SK-N-SH (cell line): ENCODE results near the gene DLEC1. TPM values are rescaled to one million over a fixed set of nuclear protein-coding genes. Genes with fewer than 3 reads are reported as not detected.

ENCODE experiments used
- CTCF ChIA-PET: fragments of 300-600, 350-600 bp; formaldehyde crosslinking; extraction: SDS; loops from one replicate; lab custom pipeline; 2021; lab: Yijun Ruan, JAX
- POLR2A ChIA-PET: fragments of 350-600 bp; sonication (Branson Sonifier 250); formaldehyde crosslinking; extraction: SDS; loops from one replicate; lab custom pipeline; 2020; ENCODE audit warnings: antibody characterized with exemption, inconsistent platforms; lab: Yijun Ruan, JAX
- DNase-seq: peaks from one replicate; pipeline ENCODE4 v3.0.0; 2012
- H2AFZ ChIP-seq: fragments of 200-600 bp; sonication (generic); 2 replicates; pipeline ENCODE4 v1.8.1; 2016; ENCODE audit warnings: antibody characterized with exemption, mild to moderate bottlenecking, low read depth
- H3F3A ChIP-seq: fragments of 200-600 bp; sonication (generic); replicated peaks from 2 replicates; pipeline ENCODE3; 2016; ENCODE audit warnings: antibody characterized with exemption, mild to moderate bottlenecking; ENCODE audit not compliant: insufficient read depth
- H3K27ac ChIP-seq, 2 experiments: fragments of 200-500 bp in 1 of 2; fragments of 200-600 bp in 1 of 2; sonication (Bioruptor generic) in 1 of 2; sonication (generic), shearing (Covaris generic) in 1 of 2; 2 replicates each; pipeline versions ENCODE4 v1.5.1 to v1.6.1; 2014 to 2016; ENCODE audit warnings: low read depth in 2 of 2, inconsistent platforms in 1 of 2, low read length in 1 of 2, mild to moderate bottlenecking in 1 of 2, mixed read lengths in 1 of 2
- H3K27me3 ChIP-seq: fragments of 200-600 bp; sonication (generic), shearing (Covaris generic); 2 replicates; pipeline ENCODE4 v1.6.1; 2016; ENCODE audit warnings: mixed run types; ENCODE audit not compliant: insufficient read depth
- H3K36me3 ChIP-seq, 2 experiments: fragments of 200-500 bp in 1 of 2; fragments of 200-600 bp in 1 of 2; sonication (Bioruptor generic) in 1 of 2; sonication (generic) in 1 of 2; replicated peaks in 1 of 2; 2 replicates each; pipeline versions ENCODE3 to v1.5.1; 2014 to 2016; ENCODE audit warnings: low read length in 1 of 2, mild to moderate bottlenecking in 1 of 2; ENCODE audit not compliant: insufficient read depth in 2 of 2, control insufficient read depth in 1 of 2
- H3K4me1 ChIP-seq, 2 experiments: fragments of 200-500 bp in 1 of 2; fragments of 200-600 bp in 1 of 2; sonication (Bioruptor generic) in 1 of 2; sonication (generic), shearing (Covaris generic) in 1 of 2; 2 replicates each; pipeline versions ENCODE4 v1.5.1 to v1.6.1; 2014 to 2016; ENCODE audit warnings: low read depth in 1 of 2, low read length in 1 of 2, mixed run types in 1 of 2; ENCODE audit not compliant: insufficient read depth in 2 of 2, control insufficient read depth in 1 of 2
- H3K4me2 ChIP-seq: fragments of 200-600 bp; sonication (generic), shearing (Covaris generic); 2 replicates; pipeline ENCODE4 v1.6.1; 2017; ENCODE audit warnings: mixed run types
- H3K4me3 ChIP-seq, 2 experiments: fragments of 200-500 bp in 1 of 2; fragments of 200-600 bp in 1 of 2; sonication (Bioruptor generic) in 1 of 2; sonication (generic), shearing (Covaris generic) in 1 of 2; 2 replicates each; pipeline versions ENCODE4 v1.5.1 to v1.8.1; 2014 to 2016; ENCODE audit warnings: low read depth in 2 of 2, inconsistent platforms in 1 of 2, low read length in 1 of 2, mild to moderate bottlenecking in 1 of 2, mixed read lengths in 1 of 2, moderate library complexity in 1 of 2
- H3K79me2 ChIP-seq: fragments of 200-600 bp; sonication (generic); 2 replicates; pipeline ENCODE4 v1.8.1; 2017; ENCODE audit warnings: mild to moderate bottlenecking; ENCODE audit not compliant: insufficient read depth
- H3K9ac ChIP-seq: fragments of 200-600 bp; sonication (generic); 2 replicates; pipeline ENCODE4 v1.6.1; 2017; ENCODE audit warnings: mixed run types
- H3K9me2 ChIP-seq: fragments of 200-600 bp; sonication (generic); 2 replicates; pipeline ENCODE4 v1.6.1; 2017; ENCODE audit warnings: mixed run types
- H3K9me3 ChIP-seq: fragments of 200-600 bp; sonication (generic); 2 replicates; pipeline ENCODE4 v1.6.1; 2017; ENCODE audit warnings: mixed run types, mild to moderate bottlenecking, moderate library complexity
- H4K20me1 ChIP-seq: fragments of 200-600 bp; sonication (generic); 2 replicates; pipeline ENCODE4 v1.6.1; 2017; ENCODE audit warnings: mild to moderate bottlenecking, mixed run types; ENCODE audit not compliant: insufficient read depth
- CHD2 ChIP-seq: fragments of 150-350 bp; IDR thresholded peaks from 2 replicates; pipeline ENCODE4 v1.6.1; 2018; ENCODE audit warnings: low read length; ENCODE audit not compliant: partially characterized antibody
- CTCF ChIP-seq: fragments of 200-600 bp; sonication (generic); IDR thresholded peaks from 2 replicates; pipeline ENCODE4 v1.6.1; 2017; ENCODE audit warnings: antibody characterized with exemption, mild to moderate bottlenecking, moderate library complexity
- ELF1 ChIP-seq: IDR thresholded peaks from 2 replicates; pipeline ENCODE4 v1.4.0; 2012
- EP300 ChIP-seq, 2 experiments: IDR thresholded peaks; 2 replicates each; pipeline versions ENCODE4 v1.4.0 to v1.6.1; 2012; ENCODE audit warnings: borderline replicate concordance in 1 of 2, low read depth in 1 of 2, low read length in 1 of 2
- FOSL2 ChIP-seq: IDR thresholded peaks from 2 replicates; pipeline ENCODE4 v1.4.0; 2012; ENCODE audit warnings: low read depth, mild to moderate bottlenecking, moderate library complexity, borderline replicate concordance
- FOXJ3 ChIP-seq: sonication (generic); formaldehyde crosslinking; IDR thresholded peaks from 2 replicates; pipeline ENCODE4 v1.5.1; 2020; ENCODE audit warnings: mild to moderate bottlenecking, missing genetic modification reagents
- MXI1 ChIP-seq: IDR thresholded peaks from 2 replicates; pipeline ENCODE4 v1.6.1; 2012; ENCODE audit warnings: mild to moderate bottlenecking, low read depth, low read length, improper control_type of control experiment
- NRF1 ChIP-seq: IDR thresholded peaks from 2 replicates; pipeline ENCODE4 v1.6.1; 2012; ENCODE audit warnings: low read depth, mild to moderate bottlenecking, low read length
- REST ChIP-seq: IDR thresholded peaks from 2 replicates; pipeline ENCODE4 v1.6.1; 2012; ENCODE audit warnings: mild to moderate bottlenecking, low read depth, low read length, moderate library complexity
- RXRA ChIP-seq: IDR thresholded peaks from 2 replicates; pipeline ENCODE4 v1.4.0; 2012; ENCODE audit warnings: low read depth, mild to moderate bottlenecking, borderline replicate concordance
- SIN3A ChIP-seq: IDR thresholded peaks from 2 replicates; pipeline ENCODE4 v1.6.1; 2012; ENCODE audit warnings: low read depth, mild to moderate bottlenecking, low read length, moderate library complexity, borderline replicate concordance
- SMC3 ChIP-seq: IDR thresholded peaks from 2 replicates; pipeline ENCODE4 v1.6.1; 2012; ENCODE audit warnings: low read depth, low read length, improper control_type of control experiment
- ZBTB33 ChIP-seq: IDR thresholded peaks from 2 replicates; pipeline ENCODE4 v1.4.0; 2012; ENCODE audit warnings: low read depth, borderline replicate concordance
- WGBS: methylation state at CpG from one replicate; pipeline ENCODE4 v1.1.6; 2017; ENCODE audit warnings: low lambda C conversion rate; 5-methylcytosine and 5-hydroxymethylcytosine counted together
- polyA plus RNA-seq, 3 experiments: library from polyadenylated mRNA; depleted of rRNA; stranded (reverse); fragments of >200 nt; gene quantifications; 2 replicates each; pipeline ENCODE4 v1.2.3, GENCODE V29; 2012

DLEC1 gene
- polyA plus RNA-seq, 1 of the 3 experiments (the other 2 are of a cell fraction), result 0.02 TPM

GRCh38 chr3:37989821-37990480, 49.1 kb upstream of the DLEC1 start (continued):
- TF ChIP-seq REST (no peak), CHD2 (no peak), MXI1 (no peak)

GRCh38 chr3:37990527-37990926, 48.5 kb upstream of the DLEC1 start, which contains the start of gene VILL:
Gene VILL, plus strand, starts transcription at chr3:37990786. Its CDS starts 2,887 bp downstream, at chr3:37993673.
- no peak for DNase-seq
- ChIA-PET CTCF (no interaction called here), POLR2A (no interaction called here)
- Histone ChIP-seq H3F3A (peaks cover 4% of the 10 kb centered on the region), H3K4me1 (peaks cover 0 to 8% of the 10 kb centered on the region in 2 experiments; a peak in 2 of 4 replicates), H3K79me2 (no peaks in the 10 kb centered on the region), H3K27ac (no peak within 1 kb of the TSS), H3K9ac (no peak within 1 kb of the TSS), H3K27me3 (no peaks in the 10 kb centered on the region), H3K4me2 (no peak within 1 kb of the TSS), H3K4me3 (no peak within 1 kb of the TSS), H4K20me1 (no peaks in the 10 kb centered on the region), H2AFZ (no peak within 1 kb of the TSS), H3K9me2 (no peaks in the 10 kb centered on the region), H3K36me3 (no peaks in the 10 kb centered on the region), H3K9me3 (no peaks in the 10 kb centered on the region)
- no peak for TF ChIP-seq ZBTB33
- no peak for TF ChIP-seq SMC3
- no peak for TF ChIP-seq FOXJ3 (CRISPR knock-in tag)
- no peak for TF ChIP-seq EP300 (IDR thresholded peaks at IDR 0.05; ENCODE audit: borderline replicate concordance in 1 of 2, low read depth in 1 of 2, low read length in 1 of 2)
- TF ChIP-seq RXRA, result no peak
- TF ChIP-seq CHD2, result no peak
- no peak for TF ChIP-seq SIN3A
- TF ChIP-seq ELF1, result no peak
- TF ChIP-seq FOSL2, result no peak
- no peak for TF ChIP-seq CTCF
- TF ChIP-seq NRF1, result no peak
- TF ChIP-seq MXI1, result no peak
- WGBS, result 79% methylated on average over 8 of the region's 10 CpGs
